HepG2 (cell line): ENCODE results near the gene ARAP1. TPM values are rescaled to one million over a fixed set of nuclear protein-coding genes. Genes with fewer than 3 reads are reported as not detected.

Source experiments
- ATAC-seq: fragments of 200-7000 bp; cut with Tn5 transposase; 3 replicates; pipeline ENCODE4 v1.9.1; 2020; ENCODE audit warnings: mild to moderate bottlenecking, moderate library complexity
- BruUV-seq: library from RNA; stranded (reverse); fragments of 400-500 nt; replicated peaks from 2 replicates; lab custom pipeline; 2021; lab: Mats Ljungman, UMichigan
- CTCF ChIA-PET: fragments of 300-600 bp; formaldehyde crosslinking; extraction: SDS; loops from one replicate; lab custom pipeline; 2021; ENCODE audit warnings: low total read pairs, inconsistent platforms, low intra/inter-chr PET ratio; lab: Yijun Ruan, JAX
- POLR2A ChIA-PET: fragments of 350-600 bp; sonication (Branson Sonifier 250); formaldehyde crosslinking; loops from one replicate; lab custom pipeline; 2020; ENCODE audit warnings: antibody characterized with exemption, inconsistent platforms; lab: Yijun Ruan, JAX
- DNase-seq: peaks from one replicate; pipeline ENCODE4 v3.0.0-alpha.2; 2015; ENCODE audit warnings: low spot score
- FAIRE-seq: peaks from 3 replicates; lab custom pipeline; 2011; peaks lifted over from hg19 to GRCh38; lab: Jason Lieb, UNC
- H2AFZ ChIP-seq: one replicate; pipeline ENCODE4 v1.6.1; 2011; ENCODE audit warnings: low read length, inconsistent platforms
- H3K27ac ChIP-seq: fragments of 300-600 bp; 3 replicates; pipeline ENCODE4 v1.8.0; 2011; ENCODE audit warnings: mixed run types, mild to moderate bottlenecking, mixed read lengths, low read length, inconsistent platforms; ENCODE audit not compliant: insufficient read depth; ENCODE audit errors: extremely low read length
- H3K27me3 ChIP-seq, 2 experiments: fragments of 200-600 bp in 1 of 2; 2 replicates in 1 of 2; 3 replicates in 1 of 2; pipeline versions ENCODE4 v1.6.0 to v1.8.0; 2011; ENCODE audit warnings: low read length in 2 of 2, mild to moderate bottlenecking in 2 of 2, moderate library complexity in 2 of 2, inconsistent platforms in 1 of 2; ENCODE audit not compliant: insufficient read depth in 2 of 2, control insufficient read depth in 1 of 2
- H3K36me3 ChIP-seq, 2 experiments: fragments of 200-600 bp in 1 of 2; replicated peaks in 1 of 2; 2 replicates in 1 of 2; 3 replicates in 1 of 2; pipeline versions ENCODE4 v1.5.1 to v1.8.0; 2011; ENCODE audit warnings: low read length in 2 of 2, inconsistent platforms in 1 of 2; ENCODE audit not compliant: insufficient read depth in 2 of 2, control insufficient read depth in 1 of 2
- H3K4me1 ChIP-seq: 2 replicates; pipeline ENCODE4 v1.5.1; 2012; ENCODE audit warnings: low read length, inconsistent platforms; ENCODE audit not compliant: insufficient read depth
- H3K4me2 ChIP-seq: 2 replicates; pipeline ENCODE4 v1.6.0; 2011; ENCODE audit warnings: low read depth, low read length, inconsistent platforms
- H3K4me3 ChIP-seq, 3 experiments: fragments of 200-600 bp in 1 of 3; sonication (generic), shearing (Covaris generic) in 1 of 3; replicated peaks in 1 of 3; 2 replicates each; pipeline ENCODE4 v1.5.1; 2011 to 2016; ENCODE audit warnings: low read length in 3 of 3, inconsistent platforms in 2 of 3, low read depth in 2 of 3, mild to moderate bottlenecking in 2 of 3, control low read depth in 1 of 3, mixed read lengths in 1 of 3; ENCODE audit not compliant: insufficient read depth in 1 of 3
- H3K79me2 ChIP-seq: one replicate; pipeline ENCODE4 v1.6.1; 2011; ENCODE audit warnings: low read length, inconsistent platforms; ENCODE audit not compliant: insufficient read depth
- H3K9ac ChIP-seq: 2 replicates; pipeline ENCODE4 v1.6.0; 2011; ENCODE audit warnings: mild to moderate bottlenecking, low read depth, low read length, inconsistent platforms; ENCODE audit not compliant: insufficient read depth
- H3K9me3 ChIP-seq: 2 replicates; pipeline ENCODE4 v1.5.1; 2012; ENCODE audit warnings: mild to moderate bottlenecking, low read length
- H4K20me1 ChIP-seq: 2 replicates; pipeline ENCODE4 v1.6.0; 2011; ENCODE audit warnings: inconsistent platforms, mild to moderate bottlenecking, low read length, moderate library complexity; ENCODE audit not compliant: insufficient read depth
- HOXA7 ChIP-seq: sonication (generic); formaldehyde crosslinking; IDR thresholded peaks from 2 replicates; pipeline ENCODE4 v1.8.1; 2022; ENCODE audit warnings: mild to moderate bottlenecking, missing genetic modification reagents, moderate library complexity
- KAT8 ChIP-seq: IDR thresholded peaks from 2 replicates; pipeline ENCODE4 v1.6.1; 2016; ENCODE audit warnings: missing genetic modification reagents, missing compliant biosample characterization
- KLF6 ChIP-seq: IDR thresholded peaks from 2 replicates; pipeline ENCODE4 v1.8.0; 2016; ENCODE audit warnings: missing biosample characterization, missing genetic modification reagents
- KMT2A ChIP-seq: sonication (generic); formaldehyde crosslinking; IDR thresholded peaks from 2 replicates; pipeline ENCODE4 v1.4.0; 2020; ENCODE audit warnings: missing genetic modification reagents
- MED13 ChIP-seq: sonication (generic); formaldehyde crosslinking; IDR thresholded peaks from 2 replicates; pipeline ENCODE4 v1.5.0; 2020; ENCODE audit warnings: missing genetic modification reagents
- NR1H2 ChIP-seq: sonication (generic); formaldehyde crosslinking; IDR thresholded peaks from 2 replicates; pipeline ENCODE4 v1.8.1; 2022; ENCODE audit warnings: low read depth, missing genetic modification reagents, borderline replicate concordance
- PHF5A ChIP-seq: IDR thresholded peaks from one replicate; pipeline ENCODE4 v1.6.1; 2018; ENCODE audit warnings: low read depth, missing genetic modification reagents; ENCODE audit not compliant: unreplicated experiment
- ZBTB2 ChIP-seq: sonication (generic); formaldehyde crosslinking; IDR thresholded peaks from 2 replicates; pipeline ENCODE4 v1.8.0; 2022; ENCODE audit warnings: low read depth, missing genetic modification reagents
- ZFP36L1 ChIP-seq: sonication (generic); formaldehyde crosslinking; IDR thresholded peaks from 2 replicates; pipeline ENCODE4 v1.8.0; 2022; ENCODE audit warnings: mild to moderate bottlenecking, missing genetic modification reagents, moderate library complexity
- ZNF577 ChIP-seq: sonication (generic); formaldehyde crosslinking; IDR thresholded peaks from 2 replicates; pipeline ENCODE4 v1.4.0; 2020; ENCODE audit warnings: mild to moderate bottlenecking, low read depth, missing genetic modification reagents, borderline replicate concordance
- ZNF687 ChIP-seq: sonication (generic); formaldehyde crosslinking; IDR thresholded peaks from 2 replicates; pipeline ENCODE4 v1.5.1; 2020; ENCODE audit warnings: mild to moderate bottlenecking, missing genetic modification reagents, moderate library complexity
- ZNF713 ChIP-seq: sonication (generic); formaldehyde crosslinking; IDR thresholded peaks from 2 replicates; pipeline ENCODE4 v1.4.0; 2020; ENCODE audit warnings: mild to moderate bottlenecking, missing genetic modification reagents
- WGBS: methylation state at CpG from one replicate; pipeline ENCODE4 v1.1.6; 2017; ENCODE audit warnings: low lambda C conversion rate; 5-methylcytosine and 5-hydroxymethylcytosine counted together
- in situ Hi-C: cut with HindIII; loops from 2 replicates; pipeline ENCODE4 v1.10.0; 2017; ENCODE audit warnings: low pct_unique_long_range_greater_than_20kb; ENCODE audit not compliant: extremely low pct_ligation_motif_present
- intact Hi-C: fragments of 100-400 bp; cut with micrococcal nuclease; formaldehyde crosslinking; loops from one replicate; pipeline ENCODE4 v1.10.0; 2022; ENCODE audit not compliant: unreplicated experiment
- polyA plus RNA-seq, 8 experiments: library from polyadenylated mRNA; depleted of rRNA in 3 of 8; stranded (reverse) in 7 of 8; unstranded in 1 of 8; fragments of >200 nt; fragmentation: Illumina TruSeq in 4 of 8; extraction: Trizol in 4 of 8; gene quantifications; 2 replicates each; pipeline versions ENCODE4 v1.2.1 to v1.2.3, GENCODE V29; 2011 to 2016; ENCODE audit warnings: low read depth in 4 of 8, missing spikeins in 1 of 8, mixed read lengths in 1 of 8; ENCODE audit not compliant: insufficient read depth in 1 of 8
- total RNA-seq, 5 experiments: library from RNA; depleted of rRNA; stranded (reverse); fragments of >200 nt; fragmentation: Illumina TruSeq; extraction: Trizol; gene quantifications; 2 replicates each; pipeline ENCODE4 v1.2.3, GENCODE V29; 2016; ENCODE audit warnings: low read depth in 1 of 5

Gene ARAP1
- total and polyA plus RNA-seq, 2 of the 13 experiments (the other 11 are each of a cell fraction or from before 2014, with no cell fraction given), result 43.2 to 55.5 TPM

GRCh38 chr11:72721689-72722049 is 30.5 kb downstream of the ARAP1 start:
- POLR2A ChIA-PET, result no interaction called here
- Histone ChIP-seq H2AFZ (no peak overlapping the region), H3K4me2 (no peak overlapping the region), H3K79me2 (peaks cover 45% of the 10 kb centered on the region), H3K4me3 (no peak overlapping the region), H3K27me3 (no peaks in the 10 kb centered on the region), H3K27ac (no peak overlapping the region), H3K9ac (no peak overlapping the region), H3K36me3 (peaks cover 47 to 91% of the 10 kb centered on the region in 2 experiments; a peak in 4 of 5 replicates), H3K4me1 (no peaks in the 10 kb centered on the region), H3K9me3 (no peaks in the 10 kb centered on the region), H4K20me1 (peaks cover 18% of the 10 kb centered on the region; the same call in 1 of the 2 replicates)
- WGBS, result 94% methylated on average over 4 of the region's 13 CpGs
- intact Hi-C loops, result no loop called here
- BruUV-seq, result no TSS peak
- CTCF ChIA-PET, result no interaction called here
- ATAC-seq (no peak), FAIRE-seq (no peak), DNase-seq (no peak)
- in situ Hi-C loops, result no loop called here
- TF ChIP-seq KLF6 (CRISPR knock-in tag), result no peak
- TF ChIP-seq ZNF687 (CRISPR knock-in tag), result peak; percentile 33; the same call in 1 of the 2 replicates

GRCh38 chr11:72721276-72721675 is 30.9 kb downstream of the ARAP1 start:
- H2AFZ ChIP-seq, result no peak overlapping the region
- no TSS peak for BruUV-seq
- POLR2A ChIA-PET, result no interaction called here
- no peak for FAIRE-seq
- no peak overlapping the region for H3K9ac ChIP-seq
- no peak for ATAC-seq
- DNase-seq, result no peak
- CTCF ChIA-PET, result no interaction called here
- WGBS, result 95% methylated on average over 3 of the region's 3 CpGs
- in situ Hi-C loops, result no loop called here
- intact Hi-C loops, result no loop called here
- peaks cover 45% of the 10 kb centered on the region for H3K79me2 ChIP-seq
- H3K4me1 ChIP-seq, result no peaks in the 10 kb centered on the region
- H3K36me3 ChIP-seq, result peaks cover 45 to 92% of the 10 kb centered on the region in 2 experiments; a peak in 4 of 5 replicates
- no peak overlapping the region for H3K4me2 ChIP-seq
- H3K9me3 ChIP-seq, result no peaks in the 10 kb centered on the region
- H3K27ac ChIP-seq, result no peak overlapping the region
- no peak overlapping the region for H3K4me3 ChIP-seq
- no peaks in the 10 kb centered on the region for H3K27me3 ChIP-seq
- H4K20me1 ChIP-seq, result peaks cover 18% of the 10 kb centered on the region; the same call in 1 of the 2 replicates
- TF ChIP-seq HOXA7 (CRISPR knock-in tag) (no peak), KMT2A (CRISPR knock-in tag) (no peak), KAT8 (CRISPR knock-in tag) (no peak), PHF5A (CRISPR knock-in tag) (no peak), MED13 (CRISPR knock-in tag) (no peak), ZBTB2 (CRISPR knock-in tag) (no peak), ZNF577 (CRISPR knock-in tag) (no peak), ZNF713 (no peak), ZFP36L1 (CRISPR knock-in tag) (no peak), NR1H2 (no peak)
